HG02981 (cell line): ENCODE data around the gene AKAP13.
A peak's percentile ranks its signal among the peaks of the same experiment; 100 is the strongest.
"Not testable (repeated sequence)": the region's sequence is repeated elsewhere in the genome, so short reads cannot be mapped to it uniquely, and the experiment has no call there.

ENCODE experiments used
- ATAC-seq: cut with Tn5 transposase; IDR thresholded peaks from one replicate; pipeline ENCODE4 v1.9.1; 2021; ENCODE audit warnings: mild to moderate bottlenecking, moderate library complexity; ENCODE audit not compliant: unreplicated experiment

The AKAP13 gene

GRCh38 chr15:85349062-85349461 is 31.3 kb upstream of the AKAP13 start:
- ATAC-seq, result not testable (repeated sequence)

GRCh38 chr15:85350395-85350794 is 30.0 kb upstream of the AKAP13 start:
- ATAC-seq, result no peak

DNA sequence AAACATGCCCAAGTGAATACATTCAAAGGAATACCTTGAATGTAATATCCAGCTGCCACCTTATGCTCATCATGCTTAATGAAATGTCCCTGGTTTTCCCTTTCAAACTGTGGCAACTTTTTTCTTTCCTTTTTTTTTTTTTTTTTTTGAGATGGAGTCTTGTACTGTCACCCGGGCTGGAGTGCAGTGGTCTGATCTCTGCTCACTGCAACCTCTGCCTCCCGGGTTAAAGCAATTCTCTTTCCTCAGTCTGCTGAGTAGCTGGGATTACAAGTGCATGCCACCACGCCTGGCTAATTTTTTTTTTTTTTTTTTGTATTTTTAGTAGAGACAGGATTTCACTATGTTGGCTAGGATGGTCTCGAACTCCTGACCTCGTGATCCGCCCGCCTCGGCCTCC is 28.9 kb upstream of the AKAP13 start:
- not testable (repeated sequence) for ATAC-seq

DNA sequence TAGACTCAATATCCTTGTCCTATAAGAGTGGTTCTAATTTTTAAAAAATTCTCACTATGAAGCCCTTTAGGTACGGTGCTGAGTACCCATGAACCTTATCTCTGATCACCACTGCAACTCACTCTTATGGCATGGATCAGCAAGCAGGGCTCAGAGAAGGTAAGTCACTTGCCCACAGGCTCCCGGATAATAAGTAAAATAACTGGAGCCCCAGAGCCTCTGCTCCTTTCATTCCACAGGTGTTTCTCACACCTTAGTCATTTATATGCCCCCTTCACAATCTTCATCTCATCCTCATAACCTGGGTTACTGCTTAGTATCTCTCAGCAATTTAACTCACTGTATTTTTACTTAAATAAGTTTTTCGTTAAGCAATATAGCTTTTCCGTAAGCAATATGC is 28.4 kb upstream of the AKAP13 start:
- ATAC-seq, result no peak

DNA sequence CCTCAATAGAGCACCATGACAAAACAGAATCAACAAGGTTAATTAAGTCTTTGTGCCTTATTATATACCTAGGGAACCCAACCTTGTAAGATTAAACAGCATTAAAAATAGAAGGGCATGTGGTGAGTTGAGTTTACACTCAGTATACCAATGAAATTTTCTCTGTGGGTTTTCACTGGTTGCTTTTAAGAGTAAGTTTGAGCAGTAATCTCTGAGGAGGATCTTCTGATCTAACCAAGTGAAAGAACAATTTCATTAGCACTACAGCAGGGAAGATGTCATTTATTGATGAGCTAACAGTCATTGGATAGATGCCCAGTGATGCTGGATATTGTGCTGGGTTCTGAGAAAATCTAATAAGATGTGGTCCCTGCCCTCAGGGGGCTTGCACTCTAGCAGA is 26.9 kb upstream of the AKAP13 start:
- no peak for ATAC-seq

DNA sequence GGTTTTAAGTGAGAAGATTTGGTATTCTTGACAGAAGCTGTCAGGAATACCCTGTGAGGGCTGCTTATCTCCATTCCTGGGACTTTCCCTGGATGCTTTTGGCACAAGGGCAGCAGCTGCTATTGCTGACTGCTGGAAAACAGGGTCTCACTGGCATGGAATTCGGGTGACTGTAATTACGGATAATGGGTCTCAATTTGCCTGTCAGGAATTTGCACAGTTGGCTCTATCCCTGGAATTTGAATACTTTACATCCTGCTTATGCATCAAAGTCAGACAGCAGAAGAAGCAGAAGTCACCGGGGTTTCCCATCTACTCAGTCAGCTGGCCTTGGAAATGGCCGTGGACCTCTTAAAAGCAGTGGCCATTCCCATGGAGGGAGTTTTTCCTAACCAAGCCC is 25.9 kb upstream of the AKAP13 start:
- no peak for ATAC-seq

DNA sequence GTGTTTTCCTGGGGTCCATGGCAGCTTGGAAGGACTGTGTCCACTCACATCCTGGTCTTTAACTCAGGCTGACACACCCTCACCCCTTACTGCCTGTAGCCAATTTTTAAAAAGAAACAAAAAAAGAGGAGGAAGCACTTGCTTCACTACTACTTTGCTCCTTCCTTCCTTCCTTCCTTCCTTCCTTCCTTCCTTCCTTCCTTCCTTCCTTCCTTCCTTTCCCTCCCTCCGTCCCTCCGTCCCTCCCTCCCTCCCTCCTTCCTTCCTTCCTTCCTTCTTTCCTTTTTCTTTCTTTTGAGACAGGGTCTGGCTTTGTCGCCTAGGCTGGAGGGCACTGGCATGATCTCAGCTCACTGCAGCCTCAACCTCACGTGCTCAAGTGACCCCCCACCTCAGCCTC is 25.5 kb upstream of the AKAP13 start:
- no peak for ATAC-seq

- ATAC-seq, result no peak
These were observed 24.1 kb upstream of the AKAP13 start for GRCh38 chr15:85356276-85356675.

DNA sequence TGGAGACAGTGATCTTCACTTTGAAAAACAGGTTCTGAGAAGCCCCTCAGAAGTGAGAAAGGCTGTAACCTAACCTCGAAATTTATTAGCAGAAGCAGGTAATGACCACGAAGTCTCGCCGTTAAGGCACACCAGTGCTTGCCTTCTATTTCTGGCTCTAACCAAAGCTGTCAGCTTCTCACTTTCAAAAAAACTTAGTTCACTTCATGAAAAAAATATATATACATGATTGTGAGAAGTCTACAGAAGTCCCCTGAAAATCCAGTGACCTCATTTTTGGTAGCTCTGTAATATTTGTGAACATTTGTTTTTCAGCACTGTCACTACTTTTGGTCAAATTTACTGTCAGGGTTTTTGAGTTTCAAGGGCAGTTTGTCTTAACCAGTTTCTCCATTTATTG is 19.1 kb upstream of the AKAP13 start:
- ATAC-seq, result no peak

GRCh38 chr15:85362436-85363081 is 17.8 kb upstream of the AKAP13 start:
- no peak for ATAC-seq

GRCh38 chr15:85365980-85366379 is 14.4 kb upstream of the AKAP13 start:
- no peak for ATAC-seq

DNA sequence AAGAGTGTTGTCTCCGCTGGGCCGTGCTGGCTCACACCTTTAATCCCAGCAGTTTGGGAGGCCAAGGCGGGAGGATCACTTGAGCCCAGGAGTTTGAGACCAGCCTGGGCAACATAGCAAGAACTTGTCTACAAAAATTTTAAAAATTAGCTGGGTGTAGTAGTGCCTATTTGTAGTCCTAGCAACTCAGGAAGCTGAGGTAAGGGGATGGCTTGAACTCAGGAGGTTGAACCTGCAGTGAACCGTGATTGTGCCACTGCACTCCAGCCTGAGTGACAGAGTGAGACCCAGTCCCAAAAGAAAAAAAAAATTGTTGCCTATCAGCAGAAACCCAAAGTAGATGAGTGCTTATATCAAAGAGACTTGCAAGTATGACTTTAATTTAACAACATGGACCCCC is 12.7 kb upstream of the AKAP13 start:
- ATAC-seq, result no peak

- no peak for ATAC-seq
These were observed 5.6 kb upstream of the AKAP13 start for GRCh38 chr15:85374831-85375230.

DNA sequence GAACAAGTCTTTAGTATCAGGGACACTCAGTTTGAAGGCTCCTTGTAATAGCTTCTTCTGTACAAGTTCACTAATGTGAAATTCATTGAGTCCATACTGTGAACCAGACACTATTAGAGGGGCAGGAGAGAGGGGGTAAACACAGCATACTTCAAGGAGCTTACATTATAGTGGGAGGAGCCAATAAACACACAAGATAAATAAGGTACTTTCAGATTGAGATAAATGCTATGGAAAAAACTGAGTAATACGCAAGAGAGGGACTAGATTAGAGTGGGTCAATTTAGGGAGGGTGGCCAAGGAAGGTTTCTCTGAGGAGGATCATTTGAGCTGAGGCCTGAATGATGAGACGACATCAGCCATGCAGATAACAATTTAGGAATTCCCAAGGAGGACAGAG is 3.1 kb upstream of the AKAP13 start:
- no peak for ATAC-seq

DNA sequence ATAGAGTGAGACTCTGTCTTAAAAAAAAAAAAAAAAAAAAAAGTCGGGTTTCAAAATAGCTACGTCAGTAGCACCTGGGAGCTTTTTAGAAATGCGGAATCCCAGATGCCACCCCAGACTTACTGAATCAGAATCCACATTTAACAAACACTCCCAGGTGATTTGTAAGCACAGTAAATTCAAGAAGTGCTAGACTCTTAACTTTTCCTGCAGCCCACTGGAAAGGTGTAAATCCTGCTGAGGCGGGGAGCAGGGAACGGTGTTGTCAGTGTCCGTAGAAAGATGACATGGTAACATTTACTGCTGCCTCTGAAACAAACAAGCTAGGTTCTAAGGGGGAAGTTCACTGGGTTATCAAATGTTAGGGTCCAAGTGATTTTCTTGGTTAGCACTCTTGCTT is 2.4 kb upstream of the AKAP13 start:
- ATAC-seq, result no peak

GRCh38 chr15:85379403-85380131 is 836 bp upstream of the AKAP13 start:
- no peak for ATAC-seq

GRCh38 chr15:85380812-85381642 is 624 bp downstream of the AKAP13 start:
- ATAC-seq, result peak; percentile 27

- ATAC-seq, result no peak
These were observed 1.7 kb downstream of the AKAP13 start for GRCh38 chr15:85381850-85382751.

DNA sequence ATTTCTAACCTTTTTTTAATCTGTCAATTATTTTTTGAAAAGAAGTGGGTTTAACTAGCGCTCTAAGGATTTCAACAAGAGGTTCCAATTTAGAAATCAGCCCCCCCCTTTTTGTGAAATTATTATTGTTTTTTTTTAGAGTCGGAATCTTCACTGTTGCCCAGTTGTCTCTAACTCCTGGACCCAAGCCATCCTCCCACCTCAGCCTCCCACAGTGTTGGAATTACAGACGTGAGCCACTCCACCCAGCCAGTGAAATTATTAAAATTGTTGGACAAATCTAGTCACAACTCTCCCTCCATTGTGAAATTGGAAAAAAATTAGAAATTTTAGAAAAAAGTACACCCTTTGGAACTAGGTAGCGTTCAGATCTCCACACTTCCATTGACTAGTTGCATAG is 2.5 kb downstream of the AKAP13 start:
- no peak for ATAC-seq

DNA sequence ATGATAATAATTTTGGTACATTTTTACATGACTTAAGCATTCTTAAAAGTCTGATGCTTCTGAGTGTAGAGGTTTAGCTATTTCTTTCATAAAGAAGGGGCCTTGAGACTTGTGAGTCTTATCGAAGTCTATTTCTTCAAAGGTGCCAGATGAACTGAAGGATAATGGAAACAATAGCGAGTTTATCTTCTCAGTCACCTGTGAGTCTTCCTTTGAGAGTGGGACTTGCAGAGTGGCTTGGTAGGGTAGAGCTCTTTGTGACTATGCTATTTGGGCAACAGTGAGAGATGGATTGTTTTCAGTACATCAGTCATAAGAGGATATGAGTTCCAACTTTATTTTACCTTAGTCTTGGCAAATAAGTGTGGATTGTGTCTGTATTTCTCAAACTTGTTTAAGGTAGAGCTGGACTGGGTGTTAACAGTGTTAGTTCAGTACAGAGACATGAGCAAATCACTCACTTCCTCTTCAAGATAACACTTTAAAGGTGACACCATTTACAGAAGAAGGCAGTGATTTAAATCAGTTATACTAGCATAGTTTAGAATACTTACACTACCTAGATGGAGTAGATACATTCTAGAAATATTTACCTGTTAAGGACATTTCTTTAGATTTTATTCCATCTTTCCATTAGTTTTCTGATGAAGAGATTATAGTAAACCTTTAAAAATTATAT is 3.2 kb downstream of the AKAP13 start:
- no peak for ATAC-seq
